ENCODE data around the gene SERPINB10. TPM values are rescaled to one million over a fixed set of nuclear protein-coding genes. Genes with fewer than 3 reads are reported as not detected.
"Not testable (repeated sequence)": the region's sequence is repeated elsewhere in the genome, so short reads cannot be mapped to it uniquely, and the experiment has no call there.

The SERPINB10 gene
- total RNA-seq, 1 donor from 2014 or later: not detected

- H3K36me3 ChIP-seq: no peaks in the 10 kb centered on the region
- intact Hi-C loops (cut with DNase I): no loop called here
- TF ChIP-seq CTCF (IDR thresholded peaks at IDR 0.05): no peak
- H3K4me1 ChIP-seq: peaks cover under 1% of the 10 kb centered on the region
- ATAC-seq (peak in 1 of 2 donors; percentile 48), DNase-seq (no peak)
- no peak overlapping the region for H3K4me3 ChIP-seq
- no peaks in the 10 kb centered on the region for H3K27me3 ChIP-seq (ENCODE audit: low read depth)
- no peaks in the 10 kb centered on the region for H3K9me3 ChIP-seq
- H3K27ac ChIP-seq: no peak overlapping the region
These were observed 23.1 kb downstream of the SERPINB10 start for GRCh38 chr18:63930773-63931354.

DNA sequence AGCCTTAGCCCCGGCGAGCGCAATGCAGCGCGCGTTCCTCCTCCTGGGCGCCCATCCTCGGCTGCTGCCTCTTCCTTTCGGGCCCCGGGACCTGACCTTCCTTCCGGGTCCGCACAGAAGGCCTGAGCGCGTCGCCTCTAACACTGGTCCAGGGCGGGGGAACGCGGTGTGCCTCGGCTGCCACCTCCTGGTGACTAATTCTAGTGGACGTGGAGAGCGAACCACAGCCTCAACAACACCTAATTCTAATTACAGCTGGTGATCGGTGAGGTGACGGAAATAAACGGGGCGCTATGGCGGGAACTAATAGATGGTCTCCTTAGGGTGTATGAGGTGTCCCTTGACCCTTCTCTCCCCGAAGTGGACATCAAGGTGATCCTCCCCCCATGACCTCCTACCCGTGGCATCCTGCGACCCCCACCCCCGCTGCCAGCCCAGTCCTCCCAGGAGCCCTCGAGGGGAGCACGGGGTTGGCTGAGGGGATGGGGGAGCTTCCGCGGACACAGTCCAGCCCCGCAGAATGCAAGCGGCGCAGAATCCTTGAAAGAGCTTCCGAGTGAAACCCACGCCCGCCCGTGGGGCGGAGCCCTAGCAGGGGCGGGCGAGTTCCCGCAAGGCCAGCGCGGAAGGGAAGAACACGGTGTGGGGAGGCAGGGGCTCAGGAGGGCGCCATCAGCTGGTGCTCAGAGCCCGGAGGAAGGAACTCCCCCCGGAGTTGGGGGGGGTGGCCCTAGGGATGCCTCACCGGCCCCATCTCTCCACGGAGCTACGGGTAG is 28.6 kb downstream of the SERPINB10 start:
- peak overlapping the region; percentile 58 for H3K4me3 ChIP-seq
- no peaks in the 10 kb centered on the region for H3K36me3 ChIP-seq
- no peaks in the 10 kb centered on the region for H3K9me3 ChIP-seq
- DNase-seq (peak; percentile 92), ATAC-seq (peak; percentile 98 to 99)
- peaks cover 10% of the 10 kb centered on the region for H3K27me3 ChIP-seq (ENCODE audit: low read depth)
- H3K4me1 ChIP-seq: peaks cover 11% of the 10 kb centered on the region
- peak; percentile 72 for TF ChIP-seq CTCF (IDR thresholded peaks at IDR 0.05)
- no peak overlapping the region for H3K27ac ChIP-seq
- intact Hi-C loops (cut with DNase I): no loop called here

DNA sequence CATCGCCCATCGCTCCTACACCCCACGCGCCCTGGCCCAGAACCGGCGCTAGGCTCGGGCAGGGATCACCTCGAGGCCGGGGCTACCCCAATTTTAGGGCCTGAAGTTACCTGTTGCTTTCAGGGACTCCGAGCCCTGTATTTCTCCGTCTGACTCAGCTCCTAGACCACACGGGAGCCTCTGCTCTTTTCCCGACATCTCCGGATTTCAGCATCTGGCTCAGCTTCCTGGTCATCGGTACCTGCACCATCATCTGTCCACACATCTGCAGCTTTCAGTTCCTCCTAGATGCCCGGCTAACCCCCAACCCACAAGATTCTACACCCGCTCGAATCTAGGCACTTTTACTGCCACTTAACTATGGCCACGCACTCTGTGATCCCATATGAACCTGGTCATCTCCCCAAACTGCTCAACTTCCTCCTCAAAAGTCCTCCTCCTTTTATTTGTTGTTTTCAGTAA is 29.2 kb downstream of the SERPINB10 start:
- no peak for ATAC-seq
- peaks cover 11% of the 10 kb centered on the region for H3K4me1 ChIP-seq
- peak overlapping the region; percentile 58 for H3K4me3 ChIP-seq
- intact Hi-C loops (cut with DNase I): no loop called here
- H3K9me3 ChIP-seq: no peaks in the 10 kb centered on the region
- no peak overlapping the region for H3K27ac ChIP-seq
- TF ChIP-seq CTCF (IDR thresholded peaks at IDR 0.05): no peak
- DNase-seq: no peak
- H3K36me3 ChIP-seq: no peaks in the 10 kb centered on the region
- H3K27me3 ChIP-seq (ENCODE audit: low read depth): peaks cover 10% of the 10 kb centered on the region

- intact Hi-C loops (cut with DNase I): no loop called here
- TF ChIP-seq CTCF (IDR thresholded peaks at IDR 0.05): no peak
These were observed 32.2 kb downstream of the SERPINB10 start for GRCh38 chr18:63940008-63940407.

DNA sequence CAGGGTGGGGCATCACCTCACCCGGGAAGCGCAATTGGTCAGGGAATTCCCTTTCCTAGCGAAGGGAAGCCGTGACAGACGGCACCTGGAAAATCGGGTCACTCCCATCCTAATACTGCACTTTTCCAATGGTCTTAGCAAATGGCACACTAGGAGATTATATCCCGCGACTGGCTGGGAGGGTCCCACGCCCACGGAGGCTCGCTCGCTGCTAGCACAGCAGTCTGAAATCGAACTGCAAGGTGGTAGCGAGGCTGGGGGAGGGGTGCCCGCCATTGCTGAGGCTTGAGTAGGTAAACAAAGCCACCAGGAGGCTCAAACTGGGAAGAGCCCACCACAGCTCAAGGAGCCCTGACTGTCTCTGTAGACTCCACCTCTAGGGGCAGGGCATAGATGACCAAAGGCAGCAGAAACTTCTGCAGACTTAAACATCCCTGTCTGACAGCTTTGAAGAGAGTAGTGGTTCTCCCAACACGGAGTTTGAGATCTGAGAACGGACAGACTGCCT is 32.8 kb downstream of the SERPINB10 start:
- not testable (repeated sequence) for DNase-seq, ATAC-seq, H3K9me3 ChIP-seq

More at GRCh38 chr18:63940008-63940407, 32.2 kb downstream of the SERPINB10 start:
- Histone ChIP-seq H3K4me3 (no peak overlapping the region), H3K27me3 (ENCODE audit: low read depth) (peaks cover 10% of the 10 kb centered on the region), H3K9me3 (no peaks in the 10 kb centered on the region), H3K36me3 (no peaks in the 10 kb centered on the region), H3K27ac (no peak overlapping the region), H3K4me1 (peaks cover 11% of the 10 kb centered on the region)
- no peak for ATAC-seq
- DNase-seq: no peak

More for the DNA sequence above, 32.8 kb downstream of the SERPINB10 start:
- H3K4me3 ChIP-seq; H3K36me3 ChIP-seq; intact Hi-C loops (cut with DNase I); H3K27ac ChIP-seq: not testable (repeated sequence)
- Histone ChIP-seq H3K4me1 (peaks cover 11% of the 10 kb centered on the region), H3K27me3 (ENCODE audit: low read depth) (peaks cover 10% of the 10 kb centered on the region)
